ENCODE results near the gene TMEM54.

TMEM54 gene

DNA sequence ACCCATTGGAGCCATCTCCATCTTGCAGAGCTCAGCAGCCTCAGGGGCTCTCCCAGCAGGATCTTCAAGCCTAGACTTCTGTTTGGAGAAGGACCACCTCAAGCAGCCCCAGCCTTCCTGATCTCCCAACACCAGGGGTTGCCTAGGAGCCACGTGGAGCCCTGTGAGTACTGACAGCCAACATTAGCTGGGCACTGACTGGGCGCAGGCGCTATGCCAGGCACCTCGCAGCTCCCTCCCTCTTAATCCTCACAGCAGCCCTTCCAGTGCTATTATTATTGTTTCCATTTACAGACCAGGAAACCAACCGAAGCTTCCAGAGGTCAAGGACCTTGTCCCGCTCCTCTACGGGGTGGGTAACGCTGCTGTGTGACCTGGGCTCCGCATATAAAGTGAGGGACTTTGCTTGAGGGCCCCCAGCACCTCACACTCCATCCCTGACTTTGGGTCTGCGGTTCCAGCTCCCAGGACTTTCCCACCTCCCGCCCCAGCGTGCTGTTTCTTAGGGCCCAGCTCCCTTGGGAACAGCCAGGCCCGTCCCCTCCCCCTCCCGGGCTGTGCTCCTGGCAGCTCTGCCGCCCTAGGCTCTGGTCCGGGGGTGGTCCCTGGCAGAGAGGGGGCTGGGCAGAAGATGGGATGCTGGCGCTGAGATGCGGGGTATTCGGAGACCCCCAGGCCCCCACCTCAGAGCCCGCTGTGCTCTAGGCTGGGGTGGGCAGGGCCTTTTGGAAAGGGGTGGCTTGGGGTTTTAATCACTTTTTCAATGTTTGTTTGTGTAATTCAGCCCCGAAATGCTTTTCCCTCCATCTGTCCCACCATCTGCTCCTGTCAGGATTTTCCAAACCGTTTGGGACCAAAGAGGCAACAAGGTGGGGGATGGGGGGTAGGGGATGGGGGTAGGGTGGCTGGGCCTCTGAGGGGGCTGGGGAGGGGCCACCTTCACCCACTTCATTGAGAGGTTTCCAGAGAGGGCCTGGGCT, 19.0 kb downstream of the TMEM54 start:
- H3K4me3 ChIP-seq (ENCODE audit: low read depth, low read length): no peak overlapping the region
- TF ChIP-seq, protein P1, sequence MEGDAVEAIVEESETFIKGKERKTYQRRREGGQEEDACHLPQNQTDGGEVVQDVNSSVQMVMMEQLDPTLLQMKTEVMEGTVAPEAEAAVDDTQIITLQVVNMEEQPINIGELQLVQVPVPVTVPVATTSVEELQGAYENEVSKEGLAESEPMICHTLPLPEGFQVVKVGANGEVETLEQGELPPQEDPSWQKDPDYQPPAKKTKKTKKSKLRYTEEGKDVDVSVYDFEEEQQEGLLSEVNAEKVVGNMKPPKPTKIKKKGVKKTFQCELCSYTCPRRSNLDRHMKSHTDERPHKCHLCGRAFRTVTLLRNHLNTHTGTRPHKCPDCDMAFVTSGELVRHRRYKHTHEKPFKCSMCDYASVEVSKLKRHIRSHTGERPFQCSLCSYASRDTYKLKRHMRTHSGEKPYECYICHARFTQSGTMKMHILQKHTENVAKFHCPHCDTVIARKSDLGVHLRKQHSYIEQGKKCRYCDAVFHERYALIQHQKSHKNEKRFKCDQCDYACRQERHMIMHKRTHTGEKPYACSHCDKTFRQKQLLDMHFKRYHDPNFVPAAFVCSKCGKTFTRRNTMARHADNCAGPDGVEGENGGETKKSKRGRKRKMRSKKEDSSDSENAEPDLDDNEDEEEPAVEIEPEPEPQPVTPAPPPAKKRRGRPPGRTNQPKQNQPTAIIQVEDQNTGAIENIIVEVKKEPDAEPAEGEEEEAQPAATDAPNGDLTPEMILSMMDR (IDR thresholded peaks at IDR 0.05; ENCODE audit: insufficient read depth, low read depth, low read length, missing control alignments): no peak
- no peak for DNase-seq (ENCODE audit: low read depth)

DNA sequence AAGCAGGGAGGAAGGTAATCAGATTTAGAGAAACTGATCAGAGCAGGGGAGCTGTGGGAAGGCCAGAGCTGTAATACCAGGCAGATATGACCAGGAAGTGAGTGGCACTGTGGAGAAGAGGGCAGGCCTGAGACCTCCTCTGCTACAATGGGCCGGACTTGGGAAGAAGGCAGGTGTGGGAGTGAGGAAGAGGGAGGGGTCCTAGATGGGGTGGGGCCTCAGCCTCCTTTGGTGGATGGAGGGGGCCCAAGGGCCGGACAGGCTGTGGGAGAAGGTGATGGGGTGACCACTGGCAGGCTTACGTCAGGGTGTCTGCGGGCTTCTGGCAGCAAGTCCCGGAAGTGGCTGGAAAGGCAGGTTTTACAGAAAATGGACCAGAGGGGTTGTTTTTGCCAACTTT, 19.9 kb downstream of the TMEM54 start:
- no peak overlapping the region for H3K4me3 ChIP-seq (ENCODE audit: low read depth, low read length)
- DNase-seq (ENCODE audit: low read depth): no peak
- TF ChIP-seq, protein P1 (IDR thresholded peaks at IDR 0.05; ENCODE audit: insufficient read depth, low read depth, low read length, missing control alignments): no peak

DNA sequence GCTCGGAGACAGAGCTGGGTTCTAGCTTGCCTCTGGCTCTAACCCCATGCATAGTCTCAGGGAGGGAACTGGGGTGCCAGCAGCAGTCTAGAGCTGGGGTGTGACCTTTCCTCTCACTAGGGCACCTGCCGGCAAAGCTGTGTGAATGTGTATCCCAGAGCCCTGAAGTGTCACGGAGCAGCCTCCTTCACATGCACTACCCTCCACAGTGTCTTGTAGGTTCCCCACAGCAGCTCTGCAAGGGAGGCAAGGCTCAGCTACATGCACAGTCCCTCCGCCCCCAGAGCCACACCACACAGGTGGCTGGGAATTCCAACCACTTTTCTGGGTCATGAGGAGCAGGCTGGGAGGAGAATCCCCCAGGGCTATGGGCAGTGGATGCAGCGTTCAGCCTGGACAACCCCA, 22.6 kb downstream of the TMEM54 start:
- TF ChIP-seq, protein P1 (IDR thresholded peaks at IDR 0.05; ENCODE audit: insufficient read depth, low read depth, low read length, missing control alignments): no peak
- no peak overlapping the region for H3K4me3 ChIP-seq (ENCODE audit: low read depth, low read length)
- DNase-seq (ENCODE audit: low read depth): no peak

DNA sequence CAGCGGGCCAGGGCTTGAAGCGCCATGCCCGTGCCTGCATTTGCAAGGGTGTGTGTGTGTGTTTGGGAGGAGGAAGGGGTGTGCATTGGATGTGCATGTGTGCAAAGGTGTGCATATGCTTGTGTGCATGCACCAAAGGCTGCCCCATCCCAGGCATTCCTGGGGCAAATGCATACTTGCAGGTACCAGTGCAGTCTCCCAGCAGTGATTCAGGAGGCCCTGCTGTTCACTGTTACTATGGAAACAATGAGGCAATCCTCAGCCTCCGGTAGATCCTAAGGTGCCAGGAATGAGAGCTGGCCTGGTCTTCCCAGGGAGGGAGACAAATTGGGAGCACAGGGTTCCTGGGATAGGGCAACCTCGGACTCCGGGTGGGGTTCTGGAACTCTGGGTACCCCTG, 23.0 kb downstream of the TMEM54 start:
- TF ChIP-seq, protein P1 (IDR thresholded peaks at IDR 0.05; ENCODE audit: insufficient read depth, low read depth, low read length, missing control alignments): no peak
- no peak overlapping the region for H3K4me3 ChIP-seq (ENCODE audit: low read depth, low read length)
- no peak for DNase-seq (ENCODE audit: low read depth)

DNA sequence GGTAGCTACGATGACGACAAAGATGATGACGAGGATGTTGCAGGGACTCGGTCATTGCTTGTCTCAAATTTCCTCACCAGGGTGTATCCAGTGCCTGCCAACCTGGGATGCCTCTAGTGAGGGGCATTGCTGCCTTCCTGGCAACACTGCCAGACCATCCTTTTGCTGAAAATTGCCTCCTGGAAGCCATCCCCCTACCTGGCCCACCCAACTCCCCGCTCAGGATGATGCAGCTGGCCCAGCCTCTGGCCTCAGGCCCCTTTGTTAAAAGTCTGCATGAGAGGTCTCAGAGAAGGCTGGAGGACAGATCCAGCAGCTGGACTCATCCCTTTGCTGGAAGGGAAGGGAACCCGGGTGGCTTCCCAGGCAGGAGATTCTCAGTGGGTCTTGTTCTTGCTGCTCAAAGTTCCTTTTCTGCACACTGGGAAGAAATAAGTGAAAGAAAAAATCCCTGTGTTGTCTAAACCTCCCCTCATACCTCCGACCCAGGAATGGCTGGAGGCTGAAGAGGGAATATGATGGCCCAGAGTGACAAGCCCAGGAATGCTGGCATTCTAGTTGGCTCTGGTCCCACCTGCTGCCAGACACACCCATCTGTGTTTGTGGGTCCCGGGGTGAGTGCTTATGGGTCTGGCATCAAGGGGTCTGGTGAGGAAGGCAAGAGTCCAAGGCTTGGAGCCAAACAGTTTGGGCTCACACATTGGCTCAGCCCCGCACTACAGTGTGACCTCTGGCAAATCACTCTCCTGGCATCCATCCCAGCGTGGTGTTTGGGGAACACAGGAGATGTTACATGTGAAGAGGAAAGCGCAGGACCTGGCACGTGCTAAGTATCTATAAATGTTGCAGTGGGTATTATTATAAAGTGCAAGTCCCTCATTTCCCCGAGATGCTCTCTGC, 23.7 kb downstream of the TMEM54 start:
- H3K4me3 ChIP-seq (ENCODE audit: low read depth, low read length): no peak overlapping the region
- TF ChIP-seq, protein P1 (IDR thresholded peaks at IDR 0.05; ENCODE audit: insufficient read depth, low read depth, low read length, missing control alignments): no peak
- no peak for DNase-seq (ENCODE audit: low read depth)

DNA sequence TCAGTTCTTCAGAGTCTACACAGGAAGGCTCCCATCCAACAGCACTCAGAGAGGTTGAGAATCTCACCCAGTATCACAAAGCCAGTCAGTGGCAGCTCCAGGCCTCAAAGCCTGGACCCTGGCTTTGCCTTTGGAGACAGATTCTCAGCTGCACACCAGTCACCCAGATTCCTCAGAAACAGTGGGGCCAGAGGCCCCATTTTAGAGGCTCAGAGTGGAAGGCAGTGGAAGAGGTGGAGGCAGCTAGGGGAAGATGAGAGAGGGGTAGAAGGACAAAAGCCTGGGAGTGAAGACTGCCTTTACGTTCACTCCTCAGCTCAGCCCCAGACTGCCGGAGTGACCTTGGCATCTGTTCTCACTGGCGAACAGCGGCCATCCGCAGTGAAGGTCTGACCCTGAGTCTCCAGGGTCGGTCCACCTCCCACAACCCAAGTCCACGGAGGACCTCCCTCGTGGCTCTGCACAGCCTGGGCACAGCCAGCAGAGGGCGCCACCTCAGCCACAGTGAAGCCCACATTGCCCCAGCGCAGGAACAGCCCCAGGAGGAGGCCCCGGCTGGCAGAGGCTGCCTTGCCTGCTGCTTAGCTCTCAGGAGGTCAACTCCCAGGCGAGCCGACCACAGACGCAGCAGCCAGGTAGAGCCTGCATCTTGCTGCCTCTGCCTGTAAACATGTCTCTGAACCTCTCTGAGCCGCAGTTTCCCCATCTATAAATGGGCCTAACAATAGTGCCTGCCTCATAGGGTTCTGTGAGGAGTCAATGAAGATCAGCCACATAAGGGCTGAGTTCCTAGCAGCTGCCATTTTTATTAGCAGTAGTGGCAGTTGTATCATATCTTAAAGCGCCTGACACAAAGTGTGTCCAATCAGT, 24.6 kb downstream of the TMEM54 start:
- DNase-seq (ENCODE audit: low read depth): peak; percentile 61
- no peak overlapping the region for H3K4me3 ChIP-seq (ENCODE audit: low read depth, low read length)
- TF ChIP-seq, protein P1 (IDR thresholded peaks at IDR 0.05; ENCODE audit: insufficient read depth, low read depth, low read length, missing control alignments): peak; percentile 92

Data from GM12865 (cell line).